ENCODE measurements around the gene MAP3K5. TPM values are rescaled to one million over a fixed set of nuclear protein-coding genes. Genes with fewer than 3 reads are reported as not detected.
"Not testable (repeated sequence)": the region's sequence is repeated elsewhere in the genome, so short reads cannot be mapped to it uniquely, and the experiment has no call there.

Gene MAP3K5
- total and polyA plus RNA-seq, 7 experiments from 2014 or later, result 2.6 to 32.5 (median 13.4) TPM

DNA sequence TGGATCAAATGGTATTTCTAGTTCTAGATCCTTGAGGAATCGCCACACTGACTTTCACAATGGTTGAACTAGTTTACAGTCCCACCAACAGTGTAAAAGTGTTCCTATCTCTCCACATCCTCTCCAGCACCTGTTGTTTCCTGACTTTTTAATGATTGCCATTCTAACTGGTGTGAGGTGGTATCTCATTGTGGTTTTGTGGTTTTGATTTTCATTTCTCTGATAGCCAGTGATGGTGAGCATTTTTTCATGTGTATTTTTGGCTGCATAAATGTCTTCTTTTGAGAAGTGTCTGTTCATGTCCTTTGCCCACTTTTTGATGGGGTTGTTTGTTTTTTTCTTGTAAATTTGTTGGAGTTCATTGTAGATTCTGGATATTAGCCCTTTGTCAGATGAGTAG lies 23.3 kb upstream of the MAP3K5 start:
- H3K4me3 Mint-ChIP-seq; H3K36me3 ChIP-seq (ENCODE audit: control insufficient read depth in 2 of 3, insufficient read depth in 3 of 3, low read length in 3 of 3); H3K4me3 ChIP-seq (ENCODE audit: low read length); H3K36me3 Mint-ChIP-seq; H3K9me3 ChIP-seq (ENCODE audit: control insufficient read depth in 2 of 3, low read length in 3 of 3); H3K27ac ChIP-seq (ENCODE audit: low read depth, low read length); H3K4me1 Mint-ChIP-seq; POLR2A ChIA-PET; CTCF ChIA-PET; H3K27me3 ChIP-seq (ENCODE audit: control insufficient read depth in 2 of 2, insufficient read depth in 2 of 2, low read length in 2 of 2); H3K4me1 ChIP-seq (ENCODE audit: control insufficient read depth in 2 of 2, insufficient read depth in 2 of 2, low read length in 2 of 2); H3K27ac Mint-ChIP-seq; H3K9me3 Mint-ChIP-seq; intact Hi-C loops (cut with micrococcal nuclease); DNase-seq; ATAC-seq: not testable (repeated sequence)
- H3K27me3 Mint-ChIP-seq, result peaks cover 7 to 23% (median 21%) of the 10 kb centered on the region in 5 donors

DNA sequence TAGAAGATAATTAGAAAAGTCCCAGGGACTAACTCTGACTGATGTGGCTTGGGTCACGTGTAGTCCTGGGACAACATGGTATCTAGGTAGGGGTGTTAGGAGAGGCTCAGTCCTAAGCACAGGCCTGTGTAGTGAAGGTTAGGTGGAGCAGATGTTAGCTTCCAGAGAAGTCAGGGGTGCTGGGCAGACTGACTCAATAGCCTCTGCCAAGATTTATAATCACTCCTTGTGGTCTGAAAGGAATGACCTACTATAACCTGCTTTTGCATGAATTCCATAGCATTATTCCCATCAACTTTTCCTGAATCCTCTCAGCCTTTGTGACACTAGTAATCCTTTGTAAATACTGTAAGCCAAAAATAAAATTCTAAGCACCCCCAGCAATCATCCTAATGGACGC lies 19.9 kb upstream of the MAP3K5 start:
- peaks cover 4 to 14% (median 7%) of the 10 kb centered on the region in 5 donors for H3K27me3 Mint-ChIP-seq
- no peak overlapping the region for H3K4me3 ChIP-seq (ENCODE audit: low read length)

DNA sequence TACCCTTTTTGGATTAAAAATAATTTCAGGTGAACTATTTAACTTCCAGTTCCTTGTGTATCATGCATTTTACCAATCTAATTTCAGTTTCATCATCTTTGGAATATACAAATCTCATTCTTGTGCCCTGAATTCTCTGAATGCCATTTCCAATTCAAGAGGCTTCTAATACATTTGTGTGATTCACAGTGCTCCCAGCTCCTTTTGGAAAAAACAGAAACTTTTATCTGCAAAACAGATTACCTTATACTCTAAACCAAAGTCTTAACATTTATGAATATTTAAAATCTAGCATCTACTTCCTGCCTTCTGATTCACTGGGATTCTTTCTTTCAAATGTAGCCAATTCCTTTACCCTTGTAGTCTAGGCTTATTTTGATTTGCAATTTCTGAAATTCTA lies 19.0 kb upstream of the MAP3K5 start:
- H3K4me3 ChIP-seq (ENCODE audit: low read length), result no peak overlapping the region
- POLR2A ChIA-PET, result interaction anchor here (1.8 kb wide), 1 partner anchor 11 kb away, joined by 7 read pairs; the partner anchor contains the start of gene PEX7
- H3K36me3 ChIP-seq (ENCODE audit: control insufficient read depth in 2 of 3, insufficient read depth in 3 of 3, low read length in 3 of 3), result no peaks in the 10 kb centered on the region
- Mint-ChIP-seq H3K4me1 (peaks cover 0 to 8% (median 6%) of the 10 kb centered on the region in 7 donors), H3K27me3 (peaks cover 0 to 8% (median 0%) of the 10 kb centered on the region in 5 donors), H3K36me3 (no peaks in the 10 kb centered on the region), H3K9me3 (peaks cover 0 to 2% (median 0%) of the 10 kb centered on the region in 11 donors), H3K4me3 (no peak overlapping the region), H3K27ac (no peak overlapping the region)
- no peak for ATAC-seq
- H3K27me3 ChIP-seq (ENCODE audit: control insufficient read depth in 2 of 2, insufficient read depth in 2 of 2, low read length in 2 of 2), result no peaks in the 10 kb centered on the region
- H3K27ac ChIP-seq (ENCODE audit: low read depth, low read length), result no peak overlapping the region
- no peaks in the 10 kb centered on the region for H3K4me1 ChIP-seq (ENCODE audit: control insufficient read depth in 2 of 2, insufficient read depth in 2 of 2, low read length in 2 of 2)
- no peaks in the 10 kb centered on the region for H3K9me3 ChIP-seq (ENCODE audit: control insufficient read depth in 2 of 3, low read length in 3 of 3)
- DNase-seq, result no peak
- CTCF ChIA-PET, result no interaction called here
- intact Hi-C loops (cut with micrococcal nuclease), result no loop called here

More for the DNA sequence above, 19.9 kb upstream of the MAP3K5 start:
- Histone ChIP-seq H3K27me3 (ENCODE audit: control insufficient read depth in 2 of 2, insufficient read depth in 2 of 2, low read length in 2 of 2) (no peaks in the 10 kb centered on the region), H3K36me3 (ENCODE audit: control insufficient read depth in 2 of 3, insufficient read depth in 3 of 3, low read length in 3 of 3) (no peaks in the 10 kb centered on the region), H3K9me3 (ENCODE audit: control insufficient read depth in 2 of 3, low read length in 3 of 3) (no peaks in the 10 kb centered on the region), H3K27ac (ENCODE audit: low read depth, low read length) (no peak overlapping the region), H3K4me1 (ENCODE audit: control insufficient read depth in 2 of 2, insufficient read depth in 2 of 2, low read length in 2 of 2) (no peaks in the 10 kb centered on the region)
- Mint-ChIP-seq H3K4me3 (no peak overlapping the region), H3K9me3 (peaks cover 0 to 2% (median 0%) of the 10 kb centered on the region in 11 donors), H3K27ac (no peak overlapping the region), H3K4me1 (peaks cover 0 to 8% (median 6%) of the 10 kb centered on the region in 7 donors), H3K36me3 (no peaks in the 10 kb centered on the region)
- ChIA-PET CTCF (no interaction called here), POLR2A (no interaction called here)
- no peak for ATAC-seq
- intact Hi-C loops (cut with micrococcal nuclease), result no loop called here
- no peak for DNase-seq

DNA sequence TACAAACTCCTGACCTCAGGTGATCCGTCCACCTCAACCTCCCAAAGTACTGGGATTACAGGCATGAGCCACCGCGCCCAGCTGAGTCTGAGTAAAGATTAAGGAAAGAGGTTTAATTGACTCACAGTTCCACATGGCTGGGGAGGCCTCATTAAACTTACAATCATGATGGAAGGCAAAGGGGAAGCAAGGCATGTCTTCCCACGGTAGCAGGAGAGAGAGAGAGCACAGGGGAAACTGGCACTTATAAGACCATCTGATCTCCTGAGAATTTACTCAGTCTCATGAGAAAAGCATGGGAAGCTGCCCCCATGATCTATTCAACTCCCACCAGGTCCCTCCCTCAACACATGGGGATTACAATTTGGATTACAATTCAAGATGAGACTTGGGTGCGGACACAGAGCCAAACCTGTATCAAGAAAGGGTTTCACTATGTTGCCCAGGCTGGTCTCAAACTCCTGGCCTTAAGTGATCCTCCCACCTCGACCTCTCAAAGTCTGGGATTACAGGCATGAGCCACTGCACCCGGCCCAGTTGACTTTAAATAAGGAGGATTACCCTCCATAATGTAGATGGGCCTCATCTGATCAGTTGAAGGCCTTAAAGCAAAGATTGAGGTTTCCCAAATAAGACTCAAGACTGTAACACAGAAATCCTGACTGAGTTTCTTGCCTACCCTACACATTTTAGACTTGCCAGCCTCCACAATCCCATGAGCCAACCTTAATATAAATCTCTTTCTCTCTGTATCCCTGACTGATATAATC lies 17.0 kb upstream of the MAP3K5 start:
- Mint-ChIP-seq H3K4me1 (peaks cover 0 to 8% (median 6%) of the 10 kb centered on the region in 7 donors), H3K9me3 (no peaks in the 10 kb centered on the region), H3K27me3 (peaks cover 0 to 6% (median 0%) of the 10 kb centered on the region in 5 donors), H3K27ac (no peak overlapping the region), H3K4me3 (no peak overlapping the region), H3K36me3 (no peaks in the 10 kb centered on the region)
- Histone ChIP-seq H3K27ac (ENCODE audit: low read depth, low read length) (no peak overlapping the region), H3K4me1 (ENCODE audit: control insufficient read depth in 2 of 2, insufficient read depth in 2 of 2, low read length in 2 of 2) (no peaks in the 10 kb centered on the region), H3K9me3 (ENCODE audit: control insufficient read depth in 2 of 3, low read length in 3 of 3) (no peaks in the 10 kb centered on the region), H3K27me3 (ENCODE audit: control insufficient read depth in 2 of 2, insufficient read depth in 2 of 2, low read length in 2 of 2) (no peaks in the 10 kb centered on the region), H3K4me3 (ENCODE audit: low read length) (no peak overlapping the region), H3K36me3 (ENCODE audit: control insufficient read depth in 2 of 3, insufficient read depth in 3 of 3, low read length in 3 of 3) (no peaks in the 10 kb centered on the region)
- no peak for ATAC-seq
- no peak for DNase-seq
- ChIA-PET POLR2A (interaction anchor here (1.5 kb wide), 1 partner anchor 17 kb away, joined by 4 read pairs; the partner anchor contains the start of gene MAP3K5), CTCF (interaction anchor here (0.6 kb wide), 1 partner anchor 56 kb away, joined by 3 read pairs; no protein-coding TSS in a partner anchor)
- intact Hi-C loops (cut with micrococcal nuclease), result no loop called here

DNA sequence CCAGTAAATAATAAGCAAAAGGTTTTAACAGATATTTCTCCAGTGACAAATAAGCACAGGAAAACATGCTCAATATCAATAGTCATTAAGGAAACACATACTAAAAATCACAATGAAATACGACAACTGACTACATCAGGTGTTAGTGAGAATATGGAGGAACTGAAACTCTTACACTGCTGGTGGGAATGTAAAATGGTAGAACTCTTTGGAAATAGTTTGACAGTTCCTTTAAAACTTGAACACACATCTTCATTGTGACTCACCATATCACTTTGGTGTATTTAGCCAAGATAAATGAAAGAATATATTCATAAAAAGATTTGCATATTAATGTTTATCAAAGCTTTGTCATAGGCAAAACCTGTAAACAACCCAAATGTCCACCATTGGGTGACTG lies 11.3 kb upstream of the MAP3K5 start:
- H3K27ac Mint-ChIP-seq, result no peak overlapping the region
- ChIA-PET CTCF (interaction anchor here (0.6 kb wide), 1 partner anchor 1201 kb away, joined by 4 read pairs; no protein-coding TSS in a partner anchor), POLR2A (no interaction called here)
- no peaks in the 10 kb centered on the region for H3K9me3 Mint-ChIP-seq
- H3K27me3 Mint-ChIP-seq, result peaks cover 0 to 17% (median 6%) of the 10 kb centered on the region in 5 donors
- Histone ChIP-seq H3K4me1 (ENCODE audit: control insufficient read depth in 2 of 2, insufficient read depth in 2 of 2, low read length in 2 of 2) (no peaks in the 10 kb centered on the region), H3K27ac (ENCODE audit: low read depth, low read length) (no peak overlapping the region), H3K9me3 (ENCODE audit: control insufficient read depth in 2 of 3, low read length in 3 of 3) (no peaks in the 10 kb centered on the region), H3K27me3 (ENCODE audit: control insufficient read depth in 2 of 2, insufficient read depth in 2 of 2, low read length in 2 of 2) (no peaks in the 10 kb centered on the region), H3K36me3 (ENCODE audit: control insufficient read depth in 2 of 3, insufficient read depth in 3 of 3, low read length in 3 of 3) (no peaks in the 10 kb centered on the region), H3K4me3 (ENCODE audit: low read length) (no peak overlapping the region)
- H3K36me3 Mint-ChIP-seq, result no peaks in the 10 kb centered on the region
- DNase-seq (no peak), ATAC-seq (no peak)
- H3K4me1 Mint-ChIP-seq, result no peaks in the 10 kb centered on the region
- H3K4me3 Mint-ChIP-seq, result no peak overlapping the region
- intact Hi-C loops (cut with micrococcal nuclease), result no loop called here

- intact Hi-C loops (cut with micrococcal nuclease), result no loop called here
- POLR2A ChIA-PET, result no interaction called here
- Mint-ChIP-seq H3K4me1 (no peaks in the 10 kb centered on the region), H3K27me3 (peaks cover 0 to 27% (median 6%) of the 10 kb centered on the region in 5 donors), H3K4me3 (no peak overlapping the region), H3K9me3 (no peaks in the 10 kb centered on the region), H3K27ac (no peak overlapping the region), H3K36me3 (no peaks in the 10 kb centered on the region)
- Histone ChIP-seq H3K36me3 (ENCODE audit: control insufficient read depth in 2 of 3, insufficient read depth in 3 of 3, low read length in 3 of 3) (no peaks in the 10 kb centered on the region), H3K4me3 (ENCODE audit: low read length) (no peak overlapping the region), H3K27ac (ENCODE audit: low read depth, low read length) (no peak overlapping the region), H3K9me3 (ENCODE audit: control insufficient read depth in 2 of 3, low read length in 3 of 3) (no peaks in the 10 kb centered on the region), H3K27me3 (ENCODE audit: control insufficient read depth in 2 of 2, insufficient read depth in 2 of 2, low read length in 2 of 2) (no peaks in the 10 kb centered on the region), H3K4me1 (ENCODE audit: control insufficient read depth in 2 of 2, insufficient read depth in 2 of 2, low read length in 2 of 2) (no peaks in the 10 kb centered on the region)
- DNase-seq (no peak), ATAC-seq (no peak)
- CTCF ChIA-PET, result interaction anchor here (2.1 kb wide), 1 partner anchor 157 kb away, joined by 9 read pairs; no protein-coding TSS in a partner anchor
These were observed 9.3 kb upstream of the MAP3K5 start for GRCh38 chr6:136801581-136801980.
